HL-60 (cell line): Measurements from ENCODE around the gene TRIO.

Experiments
- DNase-seq, 2 experiments: peaks; one replicate each; pipeline ENCODE4 v3.0.0-alpha.2; 2010 to 2020; ENCODE audit warnings: low read depth in 1 of 2, low spot score in 1 of 2
- H3K27ac ChIP-seq: fragments of 250-450 bp; sonication (Bioruptor Pico); replicated peaks from 2 replicates; pipeline ENCODE4 v1.5.1; 2020; ENCODE audit warnings: mild to moderate bottlenecking, moderate library complexity
- H3K27me3 ChIP-seq: fragments of 250-450 bp; sonication (Bioruptor Pico); 2 replicates; pipeline ENCODE4 v1.5.1; 2021; ENCODE audit warnings: mild to moderate bottlenecking, moderate library complexity; ENCODE audit not compliant: insufficient read depth, poor library complexity, severe bottlenecking
- H3K4me3 ChIP-seq: replicated peaks from 2 replicates; pipeline ENCODE4 v1.5.1; 2011; ENCODE audit warnings: mild to moderate bottlenecking, control low read depth, low read length; ENCODE audit not compliant: insufficient read depth
- GABPA ChIP-seq: IDR thresholded peaks from 2 replicates; pipeline ENCODE4 v1.6.1; 2012; ENCODE audit warnings: low read depth
- POLR2AphosphoS5 ChIP-seq: IDR thresholded peaks from 2 replicates; pipeline ENCODE4 v1.6.1; 2012; ENCODE audit warnings: low read depth
- SPI1 ChIP-seq: IDR thresholded peaks from 2 replicates; pipeline ENCODE4 v1.6.1; 2012; ENCODE audit warnings: low read depth, mild to moderate bottlenecking, borderline replicate concordance
- TF ChIP-seq, protein P1 (sequence below): IDR thresholded peaks from 2 replicates; pipeline ENCODE4 v1.6.1; 2012; ENCODE audit warnings: low read depth; ENCODE audit not compliant: insufficient replicate concordance
- TF ChIP-seq, protein P2 (sequence below): IDR thresholded peaks from one replicate; pipeline ENCODE4 v1.5.1; 2011; ENCODE audit warnings: low read length, control low read depth, inconsistent platforms; ENCODE audit not compliant: insufficient read depth

TRIO gene

DNA sequence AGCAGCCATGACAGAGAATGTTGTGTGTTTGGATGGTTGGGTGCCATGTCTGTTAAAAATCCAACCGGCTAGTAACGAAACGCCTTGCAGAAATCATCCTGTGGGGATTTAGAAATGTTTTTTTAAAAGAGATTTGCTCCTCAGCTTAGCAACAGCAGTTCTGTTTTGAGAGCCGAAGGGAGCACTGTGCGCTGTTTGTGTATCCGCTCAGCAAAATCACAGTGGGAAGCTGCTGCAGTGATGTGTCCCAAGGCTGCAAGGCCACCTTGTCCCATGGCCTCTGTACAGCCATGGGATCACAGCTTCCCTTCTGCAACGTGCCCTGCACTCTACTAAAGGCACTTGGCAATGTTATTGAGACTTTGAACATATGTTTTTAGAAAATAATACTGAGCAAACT lies 40.9 kb downstream of the TRIO start:
- no peaks in the 10 kb centered on the region for H3K27me3 ChIP-seq
- TF ChIP-seq, protein P1, sequence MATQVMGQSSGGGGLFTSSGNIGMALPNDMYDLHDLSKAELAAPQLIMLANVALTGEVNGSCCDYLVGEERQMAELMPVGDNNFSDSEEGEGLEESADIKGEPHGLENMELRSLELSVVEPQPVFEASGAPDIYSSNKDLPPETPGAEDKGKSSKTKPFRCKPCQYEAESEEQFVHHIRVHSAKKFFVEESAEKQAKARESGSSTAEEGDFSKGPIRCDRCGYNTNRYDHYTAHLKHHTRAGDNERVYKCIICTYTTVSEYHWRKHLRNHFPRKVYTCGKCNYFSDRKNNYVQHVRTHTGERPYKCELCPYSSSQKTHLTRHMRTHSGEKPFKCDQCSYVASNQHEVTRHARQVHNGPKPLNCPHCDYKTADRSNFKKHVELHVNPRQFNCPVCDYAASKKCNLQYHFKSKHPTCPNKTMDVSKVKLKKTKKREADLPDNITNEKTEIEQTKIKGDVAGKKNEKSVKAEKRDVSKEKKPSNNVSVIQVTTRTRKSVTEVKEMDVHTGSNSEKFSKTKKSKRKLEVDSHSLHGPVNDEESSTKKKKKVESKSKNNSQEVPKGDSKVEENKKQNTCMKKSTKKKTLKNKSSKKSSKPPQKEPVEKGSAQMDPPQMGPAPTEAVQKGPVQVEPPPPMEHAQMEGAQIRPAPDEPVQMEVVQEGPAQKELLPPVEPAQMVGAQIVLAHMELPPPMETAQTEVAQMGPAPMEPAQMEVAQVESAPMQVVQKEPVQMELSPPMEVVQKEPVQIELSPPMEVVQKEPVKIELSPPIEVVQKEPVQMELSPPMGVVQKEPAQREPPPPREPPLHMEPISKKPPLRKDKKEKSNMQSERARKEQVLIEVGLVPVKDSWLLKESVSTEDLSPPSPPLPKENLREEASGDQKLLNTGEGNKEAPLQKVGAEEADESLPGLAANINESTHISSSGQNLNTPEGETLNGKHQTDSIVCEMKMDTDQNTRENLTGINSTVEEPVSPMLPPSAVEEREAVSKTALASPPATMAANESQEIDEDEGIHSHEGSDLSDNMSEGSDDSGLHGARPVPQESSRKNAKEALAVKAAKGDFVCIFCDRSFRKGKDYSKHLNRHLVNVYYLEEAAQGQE = no peak
- TF ChIP-seq, protein P2, sequence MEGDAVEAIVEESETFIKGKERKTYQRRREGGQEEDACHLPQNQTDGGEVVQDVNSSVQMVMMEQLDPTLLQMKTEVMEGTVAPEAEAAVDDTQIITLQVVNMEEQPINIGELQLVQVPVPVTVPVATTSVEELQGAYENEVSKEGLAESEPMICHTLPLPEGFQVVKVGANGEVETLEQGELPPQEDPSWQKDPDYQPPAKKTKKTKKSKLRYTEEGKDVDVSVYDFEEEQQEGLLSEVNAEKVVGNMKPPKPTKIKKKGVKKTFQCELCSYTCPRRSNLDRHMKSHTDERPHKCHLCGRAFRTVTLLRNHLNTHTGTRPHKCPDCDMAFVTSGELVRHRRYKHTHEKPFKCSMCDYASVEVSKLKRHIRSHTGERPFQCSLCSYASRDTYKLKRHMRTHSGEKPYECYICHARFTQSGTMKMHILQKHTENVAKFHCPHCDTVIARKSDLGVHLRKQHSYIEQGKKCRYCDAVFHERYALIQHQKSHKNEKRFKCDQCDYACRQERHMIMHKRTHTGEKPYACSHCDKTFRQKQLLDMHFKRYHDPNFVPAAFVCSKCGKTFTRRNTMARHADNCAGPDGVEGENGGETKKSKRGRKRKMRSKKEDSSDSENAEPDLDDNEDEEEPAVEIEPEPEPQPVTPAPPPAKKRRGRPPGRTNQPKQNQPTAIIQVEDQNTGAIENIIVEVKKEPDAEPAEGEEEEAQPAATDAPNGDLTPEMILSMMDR = no peak
- TF ChIP-seq SPI1 (no peak), GABPA (no peak), POLR2AphosphoS5 (no peak)
- H3K4me3 ChIP-seq = no peak overlapping the region
- no peak overlapping the region for H3K27ac ChIP-seq
- DNase-seq = no peak

DNA sequence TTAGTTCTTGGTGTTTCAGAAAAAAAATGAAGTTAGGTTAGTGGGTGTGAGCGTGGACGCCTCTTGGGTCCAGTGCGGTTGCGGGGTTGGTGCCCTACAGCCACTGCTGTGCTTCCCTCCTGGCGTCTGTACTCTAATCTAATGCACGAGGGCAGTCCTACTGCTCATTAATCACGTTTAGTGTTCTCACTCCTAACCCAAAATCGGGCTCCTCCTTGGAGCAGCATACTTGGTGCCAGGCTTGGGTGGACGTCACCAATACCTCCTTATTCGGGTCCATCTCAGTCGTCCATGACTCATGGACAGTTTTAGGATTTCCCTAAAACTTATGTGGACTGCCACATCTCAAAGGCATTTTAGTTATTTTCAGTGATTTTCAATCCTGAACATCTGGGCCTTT lies 41.6 kb downstream of the TRIO start:
- no peak for DNase-seq
- no peaks in the 10 kb centered on the region for H3K27me3 ChIP-seq
- TF ChIP-seq POLR2AphosphoS5 (no peak), SPI1 (no peak), GABPA (no peak)
- TF ChIP-seq, protein P1 = no peak
- TF ChIP-seq, protein P2 = no peak
- no peak overlapping the region for H3K27ac ChIP-seq
- no peak overlapping the region for H3K4me3 ChIP-seq

DNA sequence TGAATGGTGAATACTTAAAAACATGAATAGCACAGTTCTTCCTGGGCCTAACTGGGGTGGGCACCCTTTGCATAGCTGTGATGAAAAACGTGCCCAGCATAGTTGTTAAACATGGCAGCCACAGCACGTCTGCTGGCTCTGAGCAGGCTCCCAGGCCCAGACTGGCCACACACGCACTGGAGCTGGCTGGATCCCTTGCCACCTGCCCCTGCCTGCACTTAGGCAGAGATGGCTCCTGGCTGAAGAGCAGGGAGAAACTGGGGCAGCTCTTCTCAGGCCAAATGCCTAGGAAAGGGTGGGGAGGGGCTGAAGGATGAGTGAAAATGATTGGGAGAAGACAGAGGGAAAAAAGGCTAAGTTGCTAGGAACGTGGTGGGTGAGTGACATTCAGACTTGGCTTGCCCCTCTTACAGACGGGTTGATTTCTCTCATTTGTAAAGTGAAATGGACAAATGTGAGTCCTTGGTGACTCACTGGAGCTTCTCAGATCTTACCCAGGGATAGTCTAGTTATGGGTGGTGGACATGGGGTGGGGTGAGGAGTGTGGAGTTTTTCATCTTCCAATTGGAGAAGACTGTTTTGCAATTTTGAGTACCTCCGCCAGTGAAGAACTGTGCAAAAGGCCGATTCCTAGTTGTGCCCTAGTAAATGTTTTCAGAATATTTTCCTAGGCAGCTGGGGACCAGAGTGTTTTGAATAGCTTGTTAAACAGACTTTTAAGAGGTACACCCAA lies 42.4 kb downstream of the TRIO start:
- Histone ChIP-seq H3K27me3 (no peaks in the 10 kb centered on the region), H3K4me3 (no peak overlapping the region), H3K27ac (no peak overlapping the region)
- no peak for DNase-seq
- no peak for TF ChIP-seq GABPA

DNA sequence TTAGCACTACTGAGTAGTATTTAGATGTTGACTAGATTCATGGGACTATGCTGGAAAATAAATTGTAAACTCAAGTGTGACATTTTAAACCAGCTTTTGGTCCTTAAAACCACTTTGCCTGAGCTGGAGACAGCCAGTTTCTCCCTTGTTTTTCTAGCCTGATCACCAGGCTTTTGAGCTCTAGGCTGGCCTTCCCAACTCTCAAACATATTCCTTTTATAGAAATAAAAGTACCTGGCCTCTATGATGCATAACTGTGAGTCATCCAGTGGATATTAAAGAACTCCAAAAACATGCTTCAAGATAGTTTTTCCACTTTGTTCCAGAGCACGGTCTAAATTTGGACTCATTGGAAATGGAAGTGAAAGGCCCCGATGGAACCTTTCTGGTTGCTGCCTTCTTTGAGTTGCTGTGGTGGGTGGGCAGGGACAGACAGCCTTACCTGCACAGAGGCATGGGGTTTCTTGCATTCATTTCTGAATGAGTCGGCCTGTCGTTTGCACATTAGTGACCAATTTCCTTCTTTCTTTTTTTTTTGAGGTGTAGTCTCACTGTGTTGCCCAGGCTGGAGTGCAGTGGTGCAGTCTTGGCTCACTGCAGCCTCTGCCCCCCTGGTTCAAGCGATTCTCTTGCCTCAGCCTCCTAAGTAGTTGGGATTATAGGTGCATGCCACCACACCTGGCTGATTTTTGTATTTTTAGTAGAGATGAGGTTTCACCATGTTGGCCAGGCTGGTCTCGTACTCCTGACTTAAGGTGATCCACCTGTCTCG lies 43.1 kb downstream of the TRIO start:
- H3K27me3 ChIP-seq = no peaks in the 10 kb centered on the region
- no peak overlapping the region for H3K4me3 ChIP-seq
- TF ChIP-seq POLR2AphosphoS5 = no peak
- TF ChIP-seq, protein P1 = no peak
- TF ChIP-seq SPI1 = no peak
- TF ChIP-seq GABPA = no peak
- TF ChIP-seq, protein P2 = no peak
- H3K27ac ChIP-seq = no peak overlapping the region
- DNase-seq = no peak
